Duodenal mucosa (tissue), 2 donors: Measurements from ENCODE around the gene MLANA.

Experiments used
- H3K27ac ChIP-seq: one replicate; pipeline ENCODE4 v1.7.0; 2013; ENCODE audit warnings: low read depth, low read length
- H3K27me3 ChIP-seq, 2 donors: one replicate each; pipeline ENCODE4 v1.7.0; 2013; ENCODE audit warnings: low read length in 2 of 2, control low read depth in 1 of 2; ENCODE audit not compliant: insufficient read depth in 2 of 2, control insufficient read depth in 1 of 2
- H3K36me3 ChIP-seq, 2 donors: one replicate each; pipeline ENCODE4 v1.7.0; 2013; ENCODE audit warnings: low read length in 2 of 2, control low read depth in 1 of 2; ENCODE audit not compliant: insufficient read depth in 2 of 2, control insufficient read depth in 1 of 2
- H3K4me1 ChIP-seq, 2 donors: one replicate each; pipeline ENCODE4 v1.7.0; 2013; ENCODE audit warnings: low read length in 2 of 2, control low read depth in 1 of 2; ENCODE audit not compliant: insufficient read depth in 2 of 2, control insufficient read depth in 1 of 2
- H3K4me3 ChIP-seq, 2 donors: one replicate each; pipeline ENCODE4 v1.7.0; 2013; ENCODE audit warnings: low read length in 2 of 2, low read depth in 1 of 2
- H3K9ac ChIP-seq, 2 donors: one replicate each; pipeline ENCODE4 v1.7.0; 2013; ENCODE audit warnings: low read length in 2 of 2, low read depth in 1 of 2
- H3K9me3 ChIP-seq, 2 donors: one replicate each; pipeline ENCODE4 v1.7.0; 2013; ENCODE audit warnings: low read length in 2 of 2, control low read depth in 1 of 2; ENCODE audit not compliant: control insufficient read depth in 1 of 2

MLANA gene

GRCh38 chr9:5851445-5851844 lies 39.2 kb upstream of the MLANA start:
- no peak overlapping the region for H3K27ac ChIP-seq
- H3K9ac ChIP-seq: no peak overlapping the region
- H3K36me3 ChIP-seq: no peaks in the 10 kb centered on the region
- no peak overlapping the region for H3K4me3 ChIP-seq
- H3K9me3 ChIP-seq: no peaks in the 10 kb centered on the region
- peaks cover 6 to 11% of the 10 kb centered on the region in 2 donors for H3K4me1 ChIP-seq
- no peaks in the 10 kb centered on the region for H3K27me3 ChIP-seq

- Histone ChIP-seq H3K27me3 (no peaks in the 10 kb centered on the region), H3K36me3 (no peaks in the 10 kb centered on the region), H3K4me1 (peaks cover 6 to 11% of the 10 kb centered on the region in 2 donors), H3K9ac (no peak overlapping the region), H3K9me3 (no peaks in the 10 kb centered on the region), H3K4me3 (no peak overlapping the region), H3K27ac (no peak overlapping the region)
Observed at GRCh38 chr9:5852987-5853386, 37.7 kb upstream of the MLANA start.

- Histone ChIP-seq H3K4me3 (no peak overlapping the region), H3K4me1 (peaks cover 6 to 11% of the 10 kb centered on the region in 2 donors), H3K9me3 (no peaks in the 10 kb centered on the region), H3K27ac (no peak overlapping the region), H3K9ac (no peak overlapping the region), H3K27me3 (no peaks in the 10 kb centered on the region), H3K36me3 (no peaks in the 10 kb centered on the region)
Observed at GRCh38 chr9:5853617-5854016, 37.1 kb upstream of the MLANA start.

- H3K4me1 ChIP-seq: peaks cover 6 to 11% of the 10 kb centered on the region in 2 donors
- no peaks in the 10 kb centered on the region for H3K9me3 ChIP-seq
- H3K27ac ChIP-seq: no peak overlapping the region
- H3K27me3 ChIP-seq: no peaks in the 10 kb centered on the region
- no peak overlapping the region for H3K9ac ChIP-seq
- H3K36me3 ChIP-seq: no peaks in the 10 kb centered on the region
- no peak overlapping the region for H3K4me3 ChIP-seq
Observed at GRCh38 chr9:5854063-5854790, 36.5 kb upstream of the MLANA start.

- Histone ChIP-seq H3K36me3 (no peaks in the 10 kb centered on the region), H3K9ac (no peak overlapping the region), H3K4me1 (peaks cover 6 to 7% of the 10 kb centered on the region in 2 donors), H3K4me3 (no peak overlapping the region), H3K27ac (no peak overlapping the region), H3K27me3 (no peaks in the 10 kb centered on the region), H3K9me3 (no peaks in the 10 kb centered on the region)
Observed at GRCh38 chr9:5857928-5858327, 32.8 kb upstream of the MLANA start.

- H3K9me3 ChIP-seq: no peaks in the 10 kb centered on the region
- no peak overlapping the region for H3K9ac ChIP-seq
- H3K4me1 ChIP-seq: peaks cover 9 to 11% of the 10 kb centered on the region in 2 donors
- H3K27ac ChIP-seq: no peak overlapping the region
- H3K4me3 ChIP-seq: no peak overlapping the region
- no peaks in the 10 kb centered on the region for H3K27me3 ChIP-seq
- H3K36me3 ChIP-seq: no peaks in the 10 kb centered on the region
Observed at GRCh38 chr9:5858833-5859232, 31.9 kb upstream of the MLANA start.

- Histone ChIP-seq H3K27me3 (no peaks in the 10 kb centered on the region), H3K9me3 (no peaks in the 10 kb centered on the region), H3K27ac (peak overlapping the region; percentile 21), H3K36me3 (no peaks in the 10 kb centered on the region), H3K9ac (no peak overlapping the region), H3K4me3 (no peak overlapping the region), H3K4me1 (peaks cover 14 to 20% of the 10 kb centered on the region in 2 donors)
Observed at GRCh38 chr9:5863092-5863746, 27.5 kb upstream of the MLANA start.

- Histone ChIP-seq H3K4me1 (peaks cover 14 to 20% of the 10 kb centered on the region in 2 donors), H3K36me3 (no peaks in the 10 kb centered on the region), H3K9ac (no peak overlapping the region), H3K27ac (no peak overlapping the region), H3K4me3 (no peak overlapping the region), H3K27me3 (no peaks in the 10 kb centered on the region), H3K9me3 (no peaks in the 10 kb centered on the region)
Observed at GRCh38 chr9:5864446-5864845, 26.2 kb upstream of the MLANA start.

- Histone ChIP-seq H3K4me1 (peaks cover 14 to 20% of the 10 kb centered on the region in 2 donors), H3K9me3 (no peaks in the 10 kb centered on the region), H3K27ac (no peak overlapping the region), H3K9ac (no peak overlapping the region), H3K27me3 (no peaks in the 10 kb centered on the region), H3K36me3 (no peaks in the 10 kb centered on the region), H3K4me3 (no peak overlapping the region)
Observed at GRCh38 chr9:5866272-5866671, 24.4 kb upstream of the MLANA start.

GRCh38 chr9:5866685-5867084 lies 24.0 kb upstream of the MLANA start:
- Histone ChIP-seq H3K4me1 (peaks cover 14 to 20% of the 10 kb centered on the region in 2 donors), H3K9ac (no peak overlapping the region), H3K27me3 (no peaks in the 10 kb centered on the region), H3K36me3 (no peaks in the 10 kb centered on the region), H3K9me3 (no peaks in the 10 kb centered on the region), H3K27ac (no peak overlapping the region), H3K4me3 (no peak overlapping the region)
